DMS79 treated with DMSO at 0.1 percent for 48 hours (cell line): ENCODE data around the gene ISM1.

Source experiments
- DNase-seq: peaks from one replicate; lab custom pipeline; 2025; lab: John Stamatoyannopoulos, UW

ISM1 gene

GRCh38 chr20:13313201-13313600 lies 92.1 kb downstream of the ISM1 start:
- no peak for DNase-seq

GRCh38 chr20:13317439-13317838 lies 96.4 kb downstream of the ISM1 start:
- no peak for DNase-seq

GRCh38 chr20:13318871-13319521 lies 97.9 kb downstream of the ISM1 start:
- no peak for DNase-seq

- DNase-seq, result no peak
These were observed 99.6 kb downstream of the ISM1 start for GRCh38 chr20:13320702-13321101.

- DNase-seq, result no peak
These were observed 100.3 kb downstream of the ISM1 start for GRCh38 chr20:13321416-13321815.

- DNase-seq, result no peak
These were observed 101.1 kb downstream of the ISM1 start for GRCh38 chr20:13322198-13322597.

GRCh38 chr20:13322621-13323020 lies 101.5 kb downstream of the ISM1 start:
- no peak for DNase-seq

GRCh38 chr20:13325033-13325432 lies 104.0 kb downstream of the ISM1 start:
- no peak for DNase-seq

- no peak for DNase-seq
These were observed 104.8 kb downstream of the ISM1 start for GRCh38 chr20:13325796-13326340.

- DNase-seq, result no peak
These were observed 110.5 kb downstream of the ISM1 start for GRCh38 chr20:13331536-13331935.

GRCh38 chr20:13333036-13333435 lies 112.0 kb downstream of the ISM1 start:
- DNase-seq, result no peak

GRCh38 chr20:13333793-13334192 lies 112.7 kb downstream of the ISM1 start:
- peak; percentile 80 for DNase-seq

GRCh38 chr20:13336308-13337089 lies 115.4 kb downstream of the ISM1 start:
- no peak for DNase-seq

- no peak for DNase-seq
These were observed 116.2 kb downstream of the ISM1 start for GRCh38 chr20:13337090-13337784.

- DNase-seq, result no peak
These were observed 117.1 kb downstream of the ISM1 start for GRCh38 chr20:13338097-13338661.

- no peak for DNase-seq
These were observed 117.9 kb downstream of the ISM1 start for GRCh38 chr20:13338999-13339411.

- DNase-seq, result no peak
These were observed 119.0 kb downstream of the ISM1 start for GRCh38 chr20:13340088-13340487.

GRCh38 chr20:13341737-13342393 lies 120.8 kb downstream of the ISM1 start:
- DNase-seq, result no peak

GRCh38 chr20:13342469-13343242 lies 121.6 kb downstream of the ISM1 start:
- no peak for DNase-seq

GRCh38 chr20:13344671-13345070 lies 123.6 kb downstream of the ISM1 start:
- DNase-seq, result no peak
